GM21723 (cell line): Measurements from ENCODE around the gene HBE1.
"Not testable (repeated sequence)": the region's sequence is repeated elsewhere in the genome, so short reads cannot be mapped to it uniquely, and the experiment has no call there.

Experiments
- ATAC-seq: cut with Tn5 transposase; IDR thresholded peaks from one replicate; pipeline ENCODE4 v1.9.1; 2021; ENCODE audit warnings: mild to moderate bottlenecking, moderate library complexity; ENCODE audit not compliant: unreplicated experiment

Gene HBE1

GRCh38 chr11:5269715-5270147 lies at the start of gene HBE1:
Gene HBE1, minus strand, starts transcription at chr11:5269945. Its CDS starts 55 bp downstream, at chr11:5269890.
- no peak for ATAC-seq

GRCh38 chr11:5317292-5317691 lies 47.5 kb upstream of the HBE1 start:
- no peak for ATAC-seq

GRCh38 chr11:5313326-5314023 lies 43.7 kb upstream of the HBE1 start:
- ATAC-seq = not testable (repeated sequence)

- no peak for ATAC-seq
Measured at GRCh38 chr11:5310423-5310822, 40.7 kb upstream of the HBE1 start.

- ATAC-seq = no peak
Measured at GRCh38 chr11:5307256-5308019, 37.7 kb upstream of the HBE1 start.

- no peak for ATAC-seq
Measured at GRCh38 chr11:5304046-5304445, 34.3 kb upstream of the HBE1 start.

- no peak for ATAC-seq
Measured at GRCh38 chr11:5303626-5304025, 33.9 kb upstream of the HBE1 start.

GRCh38 chr11:5301846-5302245 lies 32.1 kb upstream of the HBE1 start, which contains the start of gene OR51B4:
Gene OR51B4, minus strand, starts transcription at chr11:5301946. Its CDS starts 0 bp downstream, at chr11:5301946.
- no peak for ATAC-seq

GRCh38 chr11:5300251-5300650 lies 30.5 kb upstream of the HBE1 start:
- ATAC-seq = no peak

GRCh38 chr11:5298451-5298850 lies 28.7 kb upstream of the HBE1 start:
- no peak for ATAC-seq

GRCh38 chr11:5297721-5298323 lies 28.1 kb upstream of the HBE1 start:
- ATAC-seq = no peak

- ATAC-seq = not testable (repeated sequence)
Measured at GRCh38 chr11:5294342-5294995, 24.7 kb upstream of the HBE1 start.

GRCh38 chr11:5293028-5293427 lies 23.3 kb upstream of the HBE1 start:
- no peak for ATAC-seq

- peak; percentile 95 for ATAC-seq
Measured at GRCh38 chr11:5291207-5291838, 21.6 kb upstream of the HBE1 start.

GRCh38 chr11:5290106-5290505 lies 20.4 kb upstream of the HBE1 start:
- no peak for ATAC-seq

- ATAC-seq = no peak
Measured at GRCh38 chr11:5289696-5290095, 20.0 kb upstream of the HBE1 start.

GRCh38 chr11:5288906-5289550 lies 19.3 kb upstream of the HBE1 start:
- ATAC-seq = no peak

- ATAC-seq = no peak
Measured at GRCh38 chr11:5288108-5288905, 18.6 kb upstream of the HBE1 start.

GRCh38 chr11:5286901-5287300 lies 17.2 kb upstream of the HBE1 start:
- no peak for ATAC-seq
